Suprapubic skin (tissue), 4 donors: ENCODE results near the gene GIMAP7. TPM values are rescaled to one million over a fixed set of nuclear protein-coding genes. Genes with fewer than 3 reads are reported as not detected.
"Not testable (repeated sequence)": the region's sequence is repeated elsewhere in the genome, so short reads cannot be mapped to it uniquely, and the experiment has no call there.

Experiments used
- DNase-seq, 2 donors: peaks; one replicate each; pipeline ENCODE4 v3.0.0-alpha.2; 2019; ENCODE audit warnings: low spot score in 2 of 2
- H3K27ac ChIP-seq: fragments of 200-600 bp; sonication (generic); one replicate; pipeline ENCODE4 v1.5.1; 2019
- H3K27me3 ChIP-seq: fragments of 200-600 bp; sonication (generic); one replicate; pipeline ENCODE4 v1.5.1; 2019
- H3K36me3 ChIP-seq: fragments of 200-600 bp; sonication (generic); one replicate; pipeline ENCODE4 v1.5.1; 2019
- H3K4me1 ChIP-seq: fragments of 200-600 bp; sonication (generic); one replicate; pipeline ENCODE4 v1.5.1; 2019
- H3K4me3 ChIP-seq: fragments of 200-600 bp; sonication (generic); one replicate; pipeline ENCODE4 v1.5.1; 2019; ENCODE audit warnings: mild to moderate bottlenecking
- H3K9me3 ChIP-seq: fragments of 200-600 bp; sonication (generic); one replicate; pipeline ENCODE4 v1.5.1; 2019
- CTCF ChIP-seq, 2 donors: fragments of 200-600 bp in 1 of 2; fragments of 450-650 bp in 1 of 2; sonication (generic) in 1 of 2; IDR thresholded peaks; one replicate each; pipeline ENCODE4 v1.5.1; 2016 to 2019; ENCODE audit warnings: antibody characterized with exemption in 2 of 2, mild to moderate bottlenecking in 1 of 2, moderate library complexity in 1 of 2
- EP300 ChIP-seq: sonication (generic); formaldehyde crosslinking; IDR thresholded peaks from one replicate; pipeline ENCODE4 v1.6.1; 2017; ENCODE audit warnings: antibody characterized with exemption
- POLR2A ChIP-seq, 2 donors: fragments of 450-650 bp; IDR thresholded peaks; one replicate each; pipeline ENCODE4 v1.6.1; 2017; ENCODE audit warnings: antibody characterized with exemption in 2 of 2, mild to moderate bottlenecking in 2 of 2, moderate library complexity in 2 of 2
- POLR2AphosphoS5 ChIP-seq, 3 donors: sonication (generic); formaldehyde crosslinking; IDR thresholded peaks; one replicate each; pipeline ENCODE4 v1.6.1; 2017; ENCODE audit warnings: antibody characterized with exemption in 3 of 3
- WGBS: methylation state at CpG from one replicate; pipeline ENCODE4 v1.1.5; 2018; 5-methylcytosine and 5-hydroxymethylcytosine counted together
- total RNA-seq, 4 donors: library from RNA; depleted of rRNA; stranded (reverse); fragments of >200 nt; gene quantifications; one replicate each; pipeline ENCODE4 v1.1.0, GENCODE V29; 2016

The GIMAP7 gene
- total RNA-seq, 4 donors from 2014 or later: 1.4 to 10.8 (median 4.9) TPM

GRCh38 chr7:150515248-150516147 lies 826 bp downstream of the GIMAP7 start:
- Histone ChIP-seq H3K27ac (peak overlapping the region; percentile 73), H3K9me3 (no peaks in the 10 kb centered on the region), H3K36me3 (peaks cover 5% of the 10 kb centered on the region), H3K4me1 (no peaks in the 10 kb centered on the region), H3K27me3 (no peaks in the 10 kb centered on the region), H3K4me3 (peak overlapping the region; percentile 45)
- WGBS: 71% methylated on average over 11 of the region's 11 CpGs
- TF ChIP-seq EP300 (no peak), POLR2A (IDR thresholded peaks at IDR 0.05) (no peak)
- DNase-seq: no peak

- Histone ChIP-seq H3K27ac (peak overlapping the region; percentile 73), H3K4me3 (peak overlapping the region; percentile 45), H3K9me3 (no peaks in the 10 kb centered on the region), H3K4me1 (no peaks in the 10 kb centered on the region), H3K36me3 (peaks cover 5% of the 10 kb centered on the region), H3K27me3 (no peaks in the 10 kb centered on the region)
- no peak for DNase-seq
- 92% methylated on average over 1 of the region's 1 CpG for WGBS
- TF ChIP-seq CTCF (IDR thresholded peaks at IDR 0.05): no peak
- peak in 1 of 3 donors; percentile 24 for TF ChIP-seq POLR2AphosphoS5 (IDR thresholded peaks at IDR 0.05)
- TF ChIP-seq POLR2A (IDR thresholded peaks at IDR 0.05): no peak
These were observed 2.5 kb downstream of the GIMAP7 start for GRCh38 chr7:150516956-150517745.

- Histone ChIP-seq H3K27ac (no peak overlapping the region), H3K9me3 (no peaks in the 10 kb centered on the region), H3K4me1 (no peaks in the 10 kb centered on the region), H3K36me3 (peaks cover 5% of the 10 kb centered on the region), H3K27me3 (no peaks in the 10 kb centered on the region), H3K4me3 (no peak overlapping the region)
- TF ChIP-seq POLR2A (IDR thresholded peaks at IDR 0.05) (no peak), EP300 (no peak), CTCF (IDR thresholded peaks at IDR 0.05) (no peak), POLR2AphosphoS5 (IDR thresholded peaks at IDR 0.05) (no peak)
- no peak for DNase-seq
- WGBS: 63% methylated on average over 2 of the region's 2 CpGs
These were observed 4.6 kb downstream of the GIMAP7 start for GRCh38 chr7:150519310-150519709.

GRCh38 chr7:150520145-150520544 lies 5.5 kb downstream of the GIMAP7 start:
- H3K36me3 ChIP-seq: peaks cover 5% of the 10 kb centered on the region
- H3K9me3 ChIP-seq: no peaks in the 10 kb centered on the region
- no peak for DNase-seq
- peak overlapping the region; percentile 11 for H3K4me3 ChIP-seq
- H3K4me1 ChIP-seq: no peaks in the 10 kb centered on the region
- no peak overlapping the region for H3K27ac ChIP-seq
- H3K27me3 ChIP-seq: no peaks in the 10 kb centered on the region
- 85% methylated on average over 8 of the region's 8 CpGs for WGBS
- no peak for TF ChIP-seq CTCF (IDR thresholded peaks at IDR 0.05)
- no peak for TF ChIP-seq EP300
- TF ChIP-seq POLR2A (IDR thresholded peaks at IDR 0.05): no peak
- TF ChIP-seq POLR2AphosphoS5 (IDR thresholded peaks at IDR 0.05): no peak

GRCh38 chr7:150522931-150523330 lies 8.3 kb downstream of the GIMAP7 start:
- H3K36me3 ChIP-seq, H3K4me1 ChIP-seq, DNase-seq, H3K27ac ChIP-seq, H3K9me3 ChIP-seq, H3K27me3 ChIP-seq, H3K4me3 ChIP-seq: not testable (repeated sequence)
- WGBS: 65% methylated on average over 6 of the region's 6 CpGs

GRCh38 chr7:150524018-150524417 lies 9.3 kb downstream of the GIMAP7 start:
- Histone ChIP-seq H3K36me3 (peaks cover 5% of the 10 kb centered on the region), H3K27ac (no peak overlapping the region), H3K9me3 (no peaks in the 10 kb centered on the region), H3K4me3 (no peak overlapping the region), H3K27me3 (no peaks in the 10 kb centered on the region), H3K4me1 (no peaks in the 10 kb centered on the region)
- 80% methylated on average over 2 of the region's 2 CpGs for WGBS
- DNase-seq: no peak
- no peak for TF ChIP-seq EP300
- TF ChIP-seq POLR2A (IDR thresholded peaks at IDR 0.05): no peak
- TF ChIP-seq POLR2AphosphoS5 (IDR thresholded peaks at IDR 0.05): no peak
- TF ChIP-seq CTCF (IDR thresholded peaks at IDR 0.05): no peak
